Colonic mucosa (tissue), 4 donors: Measurements from ENCODE around the gene IL1RN. TPM values are rescaled to one million over a fixed set of nuclear protein-coding genes. Genes with fewer than 3 reads are reported as not detected.

Experiments
- DNase-seq: peaks from one replicate; pipeline ENCODE4 v3.0.0-alpha.2; 2020
- H3K27ac ChIP-seq: fragments of 200-600 bp; one replicate; pipeline ENCODE4 v1.8.0; 2021
- H3K27me3 ChIP-seq: fragments of 200-600 bp; one replicate; pipeline ENCODE4 v1.8.0; 2021
- H3K36me3 ChIP-seq: fragments of 200-600 bp; one replicate; pipeline ENCODE4 v1.8.0; 2021
- H3K4me1 ChIP-seq: fragments of 200-600 bp; one replicate; pipeline ENCODE4 v1.8.0; 2021; ENCODE audit warnings: mild to moderate bottlenecking
- H3K4me3 ChIP-seq: fragments of 200-600 bp; one replicate; pipeline ENCODE4 v1.8.0; 2021
- H3K9ac ChIP-seq, 2 donors: one replicate each; pipeline ENCODE4 v1.7.0; 2013; ENCODE audit warnings: control low read depth in 2 of 2, low read depth in 2 of 2, low read length in 2 of 2
- H3K9me3 ChIP-seq: fragments of 200-600 bp; one replicate; pipeline ENCODE4 v1.8.0; 2021
- intact Hi-C: fragments of 100-400 bp; cut with DNase I; formaldehyde crosslinking; loops from one replicate; pipeline ENCODE4 v1.14.1; 2022
- total RNA-seq, 2 donors: library from RNA; stranded (reverse); fragmentation: NEBNext Ultra II Directional in 1 of 2; extraction: Animal tissue kit (Norgen Biotek cat#: 25700) in 1 of 2; gene quantifications; one replicate each; pipeline ENCODE4 v1.2.1, GENCODE V29; 2021
- TF ChIP-seq, protein P1 (sequence below): fragments of 200-600 bp; IDR thresholded peaks from one replicate; pipeline ENCODE4 v1.8.0; 2022; ENCODE audit warnings: antibody characterized with exemption, mild to moderate bottlenecking
- donor health status: healthy.
- donor health status: DM: no; HTN: no; CAD: no.
- donor health status: DM: no; HTN: no; CAD: no.

Gene IL1RN
- total RNA-seq, 2 donors from 2014 or later: 1.5 to 6.0 TPM

DNA sequence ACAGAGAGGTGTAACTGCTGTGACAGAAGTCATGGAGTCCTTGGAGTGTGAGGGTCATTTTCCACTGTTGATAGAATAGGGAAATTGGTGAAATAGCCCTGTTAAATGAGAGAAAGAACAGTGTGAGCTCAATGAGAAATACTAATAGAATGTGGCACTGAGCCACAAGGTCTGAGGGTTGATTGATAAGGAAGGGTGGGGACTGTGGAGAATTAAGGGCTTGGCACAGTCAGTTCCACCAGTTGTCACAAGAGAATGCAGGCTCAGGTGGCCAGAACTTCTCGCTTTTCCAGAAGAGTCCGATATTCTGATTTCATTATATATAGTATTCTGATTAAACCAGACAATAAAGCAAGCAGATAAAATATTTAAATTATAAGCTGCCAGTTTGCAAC lies 9.1 kb upstream of the IL1RN start:
- DNase-seq: no peak
- Histone ChIP-seq H3K27ac (peak overlapping the region; percentile 11), H3K4me1 (no peaks in the 10 kb centered on the region), H3K27me3 (no peaks in the 10 kb centered on the region), H3K36me3 (no peaks in the 10 kb centered on the region), H3K9me3 (no peaks in the 10 kb centered on the region), H3K9ac (no peak overlapping the region), H3K4me3 (no peak overlapping the region)
- TF ChIP-seq, protein P1, sequence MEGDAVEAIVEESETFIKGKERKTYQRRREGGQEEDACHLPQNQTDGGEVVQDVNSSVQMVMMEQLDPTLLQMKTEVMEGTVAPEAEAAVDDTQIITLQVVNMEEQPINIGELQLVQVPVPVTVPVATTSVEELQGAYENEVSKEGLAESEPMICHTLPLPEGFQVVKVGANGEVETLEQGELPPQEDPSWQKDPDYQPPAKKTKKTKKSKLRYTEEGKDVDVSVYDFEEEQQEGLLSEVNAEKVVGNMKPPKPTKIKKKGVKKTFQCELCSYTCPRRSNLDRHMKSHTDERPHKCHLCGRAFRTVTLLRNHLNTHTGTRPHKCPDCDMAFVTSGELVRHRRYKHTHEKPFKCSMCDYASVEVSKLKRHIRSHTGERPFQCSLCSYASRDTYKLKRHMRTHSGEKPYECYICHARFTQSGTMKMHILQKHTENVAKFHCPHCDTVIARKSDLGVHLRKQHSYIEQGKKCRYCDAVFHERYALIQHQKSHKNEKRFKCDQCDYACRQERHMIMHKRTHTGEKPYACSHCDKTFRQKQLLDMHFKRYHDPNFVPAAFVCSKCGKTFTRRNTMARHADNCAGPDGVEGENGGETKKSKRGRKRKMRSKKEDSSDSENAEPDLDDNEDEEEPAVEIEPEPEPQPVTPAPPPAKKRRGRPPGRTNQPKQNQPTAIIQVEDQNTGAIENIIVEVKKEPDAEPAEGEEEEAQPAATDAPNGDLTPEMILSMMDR: no peak
- intact Hi-C loops: no loop called here

DNA sequence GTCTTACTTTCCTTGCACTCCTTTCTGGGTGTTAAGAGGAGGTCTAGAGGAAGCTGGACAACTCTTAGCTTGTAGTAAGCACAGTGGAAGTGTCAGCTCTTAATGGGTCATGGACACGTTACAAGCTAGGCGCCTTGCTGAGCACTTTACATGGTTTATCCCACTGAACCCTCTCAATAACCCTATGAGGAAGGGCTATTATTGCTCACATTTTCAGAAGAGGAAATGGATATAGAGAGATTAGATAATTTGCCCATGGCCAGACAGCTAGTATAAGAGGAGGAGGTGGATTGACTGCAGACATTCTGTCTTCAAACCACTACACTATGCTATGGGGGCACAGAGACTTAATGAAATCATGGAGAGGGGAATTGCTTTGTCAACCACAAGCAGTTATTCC lies 8.3 kb upstream of the IL1RN start:
- Histone ChIP-seq H3K27me3 (no peaks in the 10 kb centered on the region), H3K27ac (no peak overlapping the region), H3K36me3 (no peaks in the 10 kb centered on the region), H3K9ac (no peak overlapping the region), H3K9me3 (no peaks in the 10 kb centered on the region), H3K4me1 (no peaks in the 10 kb centered on the region), H3K4me3 (no peak overlapping the region)
- DNase-seq: no peak
- TF ChIP-seq, protein P1: no peak
- intact Hi-C loops: no loop called here

DNA sequence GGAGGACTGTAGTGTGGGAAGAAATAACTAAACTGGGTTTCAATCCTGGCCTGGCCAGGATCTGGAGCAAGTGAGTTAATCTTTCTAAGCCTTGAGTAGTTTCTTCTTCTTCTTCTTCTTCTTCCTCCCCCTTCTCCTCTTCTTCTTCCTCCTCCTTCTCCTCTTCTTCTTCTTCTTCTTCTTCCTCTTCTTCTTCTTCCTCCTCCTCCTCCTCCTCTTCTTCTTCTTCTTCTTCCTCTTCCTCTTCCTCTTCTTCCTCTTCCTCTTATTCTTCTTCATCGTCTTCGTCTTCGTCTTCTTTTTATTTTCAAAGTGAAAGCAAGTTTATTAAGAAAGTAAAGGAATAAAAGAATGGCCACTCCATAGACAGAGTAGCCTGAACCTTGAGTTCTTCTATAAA lies 6.5 kb upstream of the IL1RN start:
- no peak overlapping the region for H3K9ac ChIP-seq
- DNase-seq: no peak
- no peak overlapping the region for H3K4me3 ChIP-seq
- no peaks in the 10 kb centered on the region for H3K27me3 ChIP-seq
- H3K4me1 ChIP-seq: no peaks in the 10 kb centered on the region
- no peaks in the 10 kb centered on the region for H3K36me3 ChIP-seq
- intact Hi-C loops: no loop called here
- TF ChIP-seq, protein P1: no peak
- H3K27ac ChIP-seq: no peak overlapping the region
- H3K9me3 ChIP-seq: no peaks in the 10 kb centered on the region

DNA sequence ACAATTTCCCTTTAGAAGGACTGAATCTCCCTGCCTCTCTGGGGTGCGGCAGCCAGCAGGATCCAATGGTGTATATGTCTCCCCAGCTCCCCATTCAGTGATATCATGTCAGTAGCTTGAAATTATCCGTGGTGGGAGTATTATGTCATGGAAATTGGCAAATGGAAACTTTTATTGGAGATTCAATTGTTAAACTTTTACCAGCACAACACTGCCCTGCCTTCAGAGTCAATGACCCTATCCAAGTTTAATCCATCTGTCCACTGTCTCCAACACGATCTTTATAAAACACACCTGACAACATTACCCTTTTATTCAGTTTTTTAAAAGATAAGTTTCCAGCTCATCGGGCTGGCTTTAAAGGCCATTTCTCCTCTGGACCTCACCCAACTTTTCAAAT lies 5.0 kb upstream of the IL1RN start:
- no peaks in the 10 kb centered on the region for H3K36me3 ChIP-seq
- H3K4me1 ChIP-seq: no peaks in the 10 kb centered on the region
- H3K27ac ChIP-seq: no peak overlapping the region
- no peaks in the 10 kb centered on the region for H3K27me3 ChIP-seq
- no peaks in the 10 kb centered on the region for H3K9me3 ChIP-seq
- TF ChIP-seq, protein P1: no peak
- H3K4me3 ChIP-seq: no peak overlapping the region
- DNase-seq: no peak
- intact Hi-C loops: no loop called here
- H3K9ac ChIP-seq: no peak overlapping the region

DNA sequence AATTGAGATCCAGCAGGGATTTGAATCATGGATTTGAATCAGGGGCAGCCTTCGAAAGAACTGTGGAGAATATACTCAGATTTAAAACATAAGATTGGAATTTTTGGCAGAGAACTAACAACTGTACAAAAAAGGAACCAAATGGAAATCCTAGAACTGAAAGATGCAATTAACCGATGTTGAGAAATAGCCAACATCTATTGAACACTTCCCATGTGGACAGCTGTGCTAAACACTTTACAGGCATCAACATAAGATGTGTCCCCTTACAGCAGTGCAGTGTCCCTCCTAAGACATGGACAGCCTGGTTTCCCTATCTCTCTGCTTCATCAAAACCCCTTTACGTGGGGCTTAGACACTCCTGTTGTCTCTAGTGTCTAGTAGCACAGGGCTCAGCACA lies 3.7 kb upstream of the IL1RN start:
- H3K4me1 ChIP-seq: no peaks in the 10 kb centered on the region
- no peak overlapping the region for H3K4me3 ChIP-seq
- no peaks in the 10 kb centered on the region for H3K9me3 ChIP-seq
- no peak for DNase-seq
- no peak overlapping the region for H3K9ac ChIP-seq
- TF ChIP-seq, protein P1: no peak
- no peak overlapping the region for H3K27ac ChIP-seq
- no peaks in the 10 kb centered on the region for H3K36me3 ChIP-seq
- intact Hi-C loops: no loop called here
- H3K27me3 ChIP-seq: no peaks in the 10 kb centered on the region
